ENCODE results near the gene PACRG.

PACRG gene

DNA sequence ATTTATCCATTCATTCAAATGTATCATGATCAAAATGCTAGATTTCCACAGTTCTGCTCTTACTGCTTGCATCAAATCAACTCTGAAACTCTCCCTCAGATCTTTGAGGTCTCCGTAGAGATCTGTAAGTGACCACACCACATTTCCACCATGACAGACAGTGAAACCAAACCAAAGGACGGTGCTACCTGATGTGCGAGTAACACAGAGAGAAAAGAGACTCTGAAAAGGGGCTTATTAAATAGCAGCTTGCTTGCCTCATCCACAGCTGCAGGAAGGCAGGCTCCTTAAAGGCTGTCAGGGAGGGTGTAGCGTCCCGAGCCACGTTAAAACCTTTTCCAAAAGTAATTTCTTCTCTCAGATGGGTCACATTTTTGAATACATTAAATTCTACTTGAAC, 335.8 kb downstream of the PACRG start:
- no peak overlapping the region for H3K27ac ChIP-seq
- no peaks in the 10 kb centered on the region for H3K4me1 ChIP-seq (ENCODE audit: low read depth, poor library complexity, severe bottlenecking)
- no peaks in the 10 kb centered on the region for H4K20me1 ChIP-seq (ENCODE audit: insufficient read depth)
- no peak overlapping the region for H3K9ac ChIP-seq
- no peaks in the 10 kb centered on the region for H3K79me2 ChIP-seq (ENCODE audit: insufficient read depth, low read depth)
- H2AFZ ChIP-seq (ENCODE audit: low read depth): no peak overlapping the region
- no peaks in the 10 kb centered on the region for H3K27me3 ChIP-seq (ENCODE audit: insufficient read depth, low read depth)
- TF ChIP-seq, protein P1, sequence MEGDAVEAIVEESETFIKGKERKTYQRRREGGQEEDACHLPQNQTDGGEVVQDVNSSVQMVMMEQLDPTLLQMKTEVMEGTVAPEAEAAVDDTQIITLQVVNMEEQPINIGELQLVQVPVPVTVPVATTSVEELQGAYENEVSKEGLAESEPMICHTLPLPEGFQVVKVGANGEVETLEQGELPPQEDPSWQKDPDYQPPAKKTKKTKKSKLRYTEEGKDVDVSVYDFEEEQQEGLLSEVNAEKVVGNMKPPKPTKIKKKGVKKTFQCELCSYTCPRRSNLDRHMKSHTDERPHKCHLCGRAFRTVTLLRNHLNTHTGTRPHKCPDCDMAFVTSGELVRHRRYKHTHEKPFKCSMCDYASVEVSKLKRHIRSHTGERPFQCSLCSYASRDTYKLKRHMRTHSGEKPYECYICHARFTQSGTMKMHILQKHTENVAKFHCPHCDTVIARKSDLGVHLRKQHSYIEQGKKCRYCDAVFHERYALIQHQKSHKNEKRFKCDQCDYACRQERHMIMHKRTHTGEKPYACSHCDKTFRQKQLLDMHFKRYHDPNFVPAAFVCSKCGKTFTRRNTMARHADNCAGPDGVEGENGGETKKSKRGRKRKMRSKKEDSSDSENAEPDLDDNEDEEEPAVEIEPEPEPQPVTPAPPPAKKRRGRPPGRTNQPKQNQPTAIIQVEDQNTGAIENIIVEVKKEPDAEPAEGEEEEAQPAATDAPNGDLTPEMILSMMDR (conservative IDR thresholded peaks at IDR 0.05; ENCODE audit: low read depth, low read length): no peak
- H3K4me3 ChIP-seq (IDR thresholded peaks at IDR 0.05; ENCODE audit: insufficient read depth, low read depth, low read length): no peak overlapping the region
- H3K4me2 ChIP-seq: no peak overlapping the region
- no peaks in the 10 kb centered on the region for H3K36me3 ChIP-seq (ENCODE audit: insufficient read depth)

DNA sequence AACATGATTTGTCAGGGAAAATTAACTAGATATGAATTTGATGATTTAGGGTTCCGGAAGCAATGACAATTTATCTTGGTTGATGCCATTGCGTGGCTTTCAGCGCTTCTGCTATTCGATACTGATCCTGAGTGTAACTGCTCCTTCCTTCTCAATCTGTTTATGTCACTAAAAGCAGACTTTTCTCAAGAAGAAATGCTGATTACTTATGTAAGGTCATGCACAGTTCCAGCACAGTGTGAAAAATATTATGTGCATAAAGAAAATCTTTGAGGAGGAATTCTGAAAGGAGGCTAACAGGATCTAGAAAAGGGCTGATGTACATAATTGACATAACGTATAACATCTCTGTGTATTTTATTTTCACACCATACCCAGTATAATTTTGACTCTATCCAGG, 336.6 kb downstream of the PACRG start:
- TF ChIP-seq, protein P1 (conservative IDR thresholded peaks at IDR 0.05; ENCODE audit: low read depth, low read length): no peak
- Histone ChIP-seq H3K4me1 (ENCODE audit: low read depth, poor library complexity, severe bottlenecking) (no peaks in the 10 kb centered on the region), H3K9ac (no peak overlapping the region), H3K4me3 (IDR thresholded peaks at IDR 0.05; ENCODE audit: insufficient read depth, low read depth, low read length) (no peak overlapping the region), H3K36me3 (ENCODE audit: insufficient read depth) (no peaks in the 10 kb centered on the region), H3K4me2 (no peak overlapping the region), H3K79me2 (ENCODE audit: insufficient read depth, low read depth) (no peaks in the 10 kb centered on the region), H3K27ac (no peak overlapping the region), H4K20me1 (ENCODE audit: insufficient read depth) (no peaks in the 10 kb centered on the region), H3K27me3 (ENCODE audit: insufficient read depth, low read depth) (no peaks in the 10 kb centered on the region), H2AFZ (ENCODE audit: low read depth) (no peak overlapping the region)

DNA sequence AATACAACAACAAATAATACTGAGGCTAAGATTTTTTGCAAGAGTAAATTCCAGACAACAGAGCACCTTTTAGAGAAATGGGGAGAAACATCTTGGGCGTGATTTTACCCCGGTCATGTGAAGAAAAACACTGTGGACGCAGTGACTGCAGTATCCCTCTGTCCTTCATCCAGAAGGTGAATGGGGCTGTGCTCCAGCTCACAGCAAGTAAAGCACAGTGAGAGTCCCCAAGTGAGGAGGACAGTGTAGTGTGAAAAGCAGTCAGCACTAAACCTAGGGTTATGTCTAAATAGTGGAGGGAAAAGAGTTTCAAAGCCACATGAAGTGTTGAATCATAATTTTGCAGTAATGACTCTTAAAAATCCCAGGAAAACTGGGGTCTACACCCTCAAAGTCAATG, 338.4 kb downstream of the PACRG start:
- no peak overlapping the region for H3K4me3 ChIP-seq (IDR thresholded peaks at IDR 0.05; ENCODE audit: insufficient read depth, low read depth, low read length)
- H3K27ac ChIP-seq: no peak overlapping the region
- no peaks in the 10 kb centered on the region for H3K36me3 ChIP-seq (ENCODE audit: insufficient read depth)
- TF ChIP-seq, protein P1 (conservative IDR thresholded peaks at IDR 0.05; ENCODE audit: low read depth, low read length): no peak
- H2AFZ ChIP-seq (ENCODE audit: low read depth): no peak overlapping the region
- H3K79me2 ChIP-seq (ENCODE audit: insufficient read depth, low read depth): no peaks in the 10 kb centered on the region
- H3K4me1 ChIP-seq (ENCODE audit: low read depth, poor library complexity, severe bottlenecking): no peaks in the 10 kb centered on the region
- H3K9ac ChIP-seq: no peak overlapping the region
- no peaks in the 10 kb centered on the region for H4K20me1 ChIP-seq (ENCODE audit: insufficient read depth)
- no peak overlapping the region for H3K4me2 ChIP-seq
- H3K27me3 ChIP-seq (ENCODE audit: insufficient read depth, low read depth): no peaks in the 10 kb centered on the region

- Histone ChIP-seq H3K4me3 (IDR thresholded peaks at IDR 0.05; ENCODE audit: insufficient read depth, low read depth, low read length) (no peak overlapping the region), H3K27ac (no peak overlapping the region), H3K79me2 (ENCODE audit: insufficient read depth, low read depth) (no peaks in the 10 kb centered on the region), H3K27me3 (ENCODE audit: insufficient read depth, low read depth) (no peaks in the 10 kb centered on the region), H3K4me2 (no peak overlapping the region), H3K36me3 (ENCODE audit: insufficient read depth) (no peaks in the 10 kb centered on the region), H3K4me1 (ENCODE audit: low read depth, poor library complexity, severe bottlenecking) (no peaks in the 10 kb centered on the region), H3K9ac (no peak overlapping the region), H4K20me1 (ENCODE audit: insufficient read depth) (no peaks in the 10 kb centered on the region), H2AFZ (ENCODE audit: low read depth) (no peak overlapping the region)
- TF ChIP-seq, protein P1 (conservative IDR thresholded peaks at IDR 0.05; ENCODE audit: low read depth, low read length): no peak
Observed at GRCh38 chr6:163077134-163077533, 349.4 kb downstream of the PACRG start.
